GM21360 (cell line): Measurements from ENCODE around the gene TNFRSF8.

Source experiments
- ATAC-seq: cut with Tn5 transposase; IDR thresholded peaks from one replicate; pipeline ENCODE4 v1.9.1; 2021; ENCODE audit warnings: mild to moderate bottlenecking, moderate library complexity; ENCODE audit not compliant: unreplicated experiment

TNFRSF8 gene

GRCh38 chr1:12153181-12153785 lies 90.2 kb downstream of the TNFRSF8 start:
- no peak for ATAC-seq

- no peak for ATAC-seq
Observed at GRCh38 chr1:12155328-12155727, 92.2 kb downstream of the TNFRSF8 start.

- no peak for ATAC-seq
Observed at GRCh38 chr1:12157366-12158231, 94.5 kb downstream of the TNFRSF8 start.

GRCh38 chr1:12158357-12159092 lies 95.4 kb downstream of the TNFRSF8 start:
- no peak for ATAC-seq

- no peak for ATAC-seq
Observed at GRCh38 chr1:12159816-12160215, 96.7 kb downstream of the TNFRSF8 start.

- no peak for ATAC-seq
Observed at GRCh38 chr1:12161324-12161661, 98.2 kb downstream of the TNFRSF8 start.

GRCh38 chr1:12161662-12162458 lies 98.8 kb downstream of the TNFRSF8 start:
- ATAC-seq: peak; percentile 75

- no peak for ATAC-seq
Observed at GRCh38 chr1:12162459-12163137, 99.5 kb downstream of the TNFRSF8 start.

GRCh38 chr1:12163210-12163609 lies 100.1 kb downstream of the TNFRSF8 start:
- ATAC-seq: no peak

GRCh38 chr1:12164210-12164609 lies 101.1 kb downstream of the TNFRSF8 start:
- no peak for ATAC-seq

- ATAC-seq: no peak
Observed at GRCh38 chr1:12165342-12165741, 102.2 kb downstream of the TNFRSF8 start.

GRCh38 chr1:12166834-12167492 lies 103.9 kb downstream of the TNFRSF8 start, which contains the start of gene TNFRSF1B:
Gene TNFRSF1B (plus strand): TSS chr1:12166991. CDS start chr1:12167092, 101 bp downstream.
- ATAC-seq: peak; percentile 46

GRCh38 chr1:12167493-12168429 lies 104.7 kb downstream of the TNFRSF8 start:
- ATAC-seq: no peak

- no peak for ATAC-seq
Observed at GRCh38 chr1:12168451-12169160, 105.5 kb downstream of the TNFRSF8 start.

GRCh38 chr1:12169442-12170135 lies 106.5 kb downstream of the TNFRSF8 start:
- no peak for ATAC-seq

GRCh38 chr1:12170263-12170671 lies 107.2 kb downstream of the TNFRSF8 start:
- ATAC-seq: no peak
